GM23338 (cell line): ENCODE data around the gene HNRNPF. TPM values are rescaled to one million over a fixed set of nuclear protein-coding genes. Genes with fewer than 3 reads are reported as not detected.

Source experiments
- CREB1 ChIP-seq: fragments of 250-450 bp; sonication (Bioruptor Pico); IDR thresholded peaks from 2 replicates; pipeline ENCODE4 v1.5.0; 2020; ENCODE audit warnings: low read depth, mild to moderate bottlenecking, moderate library complexity
- EZH2phosphoT487 ChIP-seq: fragments of 200-600 bp; sonication (generic); IDR thresholded peaks from one replicate; pipeline ENCODE4 v1.8.1; 2018; ENCODE audit warnings: antibody characterized with exemption; ENCODE audit not compliant: unreplicated experiment
- JUNB ChIP-seq: IDR thresholded peaks from one replicate; pipeline ENCODE4 v1.6.1; 2016; ENCODE audit warnings: antibody characterized with exemption; ENCODE audit not compliant: unreplicated experiment
- REST ChIP-seq: IDR thresholded peaks from one replicate; pipeline ENCODE4 v1.6.1; 2018; ENCODE audit warnings: antibody characterized with exemption; ENCODE audit not compliant: unreplicated experiment
- STAT1 ChIP-seq: IDR thresholded peaks from one replicate; pipeline ENCODE4 v1.6.1; 2016; ENCODE audit warnings: antibody characterized with exemption; ENCODE audit not compliant: unreplicated experiment
- ZNF114 ChIP-seq: fragments of 250-450 bp; sonication (Bioruptor Pico); IDR thresholded peaks from 2 replicates; pipeline ENCODE4 v1.5.0; 2020; ENCODE audit warnings: mild to moderate bottlenecking, moderate library complexity
- ZNF331 ChIP-seq: fragments of 250-450 bp; sonication (Bioruptor Pico); IDR thresholded peaks from 2 replicates; pipeline ENCODE4 v1.5.0; 2020; ENCODE audit warnings: low read depth, mild to moderate bottlenecking, moderate library complexity
- polyA plus RNA-seq: library from polyadenylated mRNA; unstranded; fragments of >200 nt; fragmentation: Nextera tagmentation; extraction: Ambion mirVana; gene quantifications from 2 replicates; pipeline ENCODE4 v1.2.1, GENCODE V29; 2016
- total RNA-seq: library from RNA; depleted of rRNA; stranded (reverse); fragments of >200 nt; shearing (Covaris generic); gene quantifications from 2 replicates; pipeline ENCODE4 v1.2.3, GENCODE V29; 2014
- TF ChIP-seq, protein P1 (sequence below): fragments of 250-450 bp; sonication (Bioruptor Pico); IDR thresholded peaks from 2 replicates; pipeline ENCODE4 v1.5.0; 2020; ENCODE audit warnings: mild to moderate bottlenecking, moderate library complexity
- TF ChIP-seq, protein P2 (sequence below): IDR thresholded peaks from 2 replicates; pipeline ENCODE4 v1.6.1; 2016; ENCODE audit warnings: antibody characterized with exemption

HNRNPF gene
- total and polyA plus RNA-seq, 2 experiments from 2014 or later: 210 to 378 TPM

- TF ChIP-seq, protein P1, sequence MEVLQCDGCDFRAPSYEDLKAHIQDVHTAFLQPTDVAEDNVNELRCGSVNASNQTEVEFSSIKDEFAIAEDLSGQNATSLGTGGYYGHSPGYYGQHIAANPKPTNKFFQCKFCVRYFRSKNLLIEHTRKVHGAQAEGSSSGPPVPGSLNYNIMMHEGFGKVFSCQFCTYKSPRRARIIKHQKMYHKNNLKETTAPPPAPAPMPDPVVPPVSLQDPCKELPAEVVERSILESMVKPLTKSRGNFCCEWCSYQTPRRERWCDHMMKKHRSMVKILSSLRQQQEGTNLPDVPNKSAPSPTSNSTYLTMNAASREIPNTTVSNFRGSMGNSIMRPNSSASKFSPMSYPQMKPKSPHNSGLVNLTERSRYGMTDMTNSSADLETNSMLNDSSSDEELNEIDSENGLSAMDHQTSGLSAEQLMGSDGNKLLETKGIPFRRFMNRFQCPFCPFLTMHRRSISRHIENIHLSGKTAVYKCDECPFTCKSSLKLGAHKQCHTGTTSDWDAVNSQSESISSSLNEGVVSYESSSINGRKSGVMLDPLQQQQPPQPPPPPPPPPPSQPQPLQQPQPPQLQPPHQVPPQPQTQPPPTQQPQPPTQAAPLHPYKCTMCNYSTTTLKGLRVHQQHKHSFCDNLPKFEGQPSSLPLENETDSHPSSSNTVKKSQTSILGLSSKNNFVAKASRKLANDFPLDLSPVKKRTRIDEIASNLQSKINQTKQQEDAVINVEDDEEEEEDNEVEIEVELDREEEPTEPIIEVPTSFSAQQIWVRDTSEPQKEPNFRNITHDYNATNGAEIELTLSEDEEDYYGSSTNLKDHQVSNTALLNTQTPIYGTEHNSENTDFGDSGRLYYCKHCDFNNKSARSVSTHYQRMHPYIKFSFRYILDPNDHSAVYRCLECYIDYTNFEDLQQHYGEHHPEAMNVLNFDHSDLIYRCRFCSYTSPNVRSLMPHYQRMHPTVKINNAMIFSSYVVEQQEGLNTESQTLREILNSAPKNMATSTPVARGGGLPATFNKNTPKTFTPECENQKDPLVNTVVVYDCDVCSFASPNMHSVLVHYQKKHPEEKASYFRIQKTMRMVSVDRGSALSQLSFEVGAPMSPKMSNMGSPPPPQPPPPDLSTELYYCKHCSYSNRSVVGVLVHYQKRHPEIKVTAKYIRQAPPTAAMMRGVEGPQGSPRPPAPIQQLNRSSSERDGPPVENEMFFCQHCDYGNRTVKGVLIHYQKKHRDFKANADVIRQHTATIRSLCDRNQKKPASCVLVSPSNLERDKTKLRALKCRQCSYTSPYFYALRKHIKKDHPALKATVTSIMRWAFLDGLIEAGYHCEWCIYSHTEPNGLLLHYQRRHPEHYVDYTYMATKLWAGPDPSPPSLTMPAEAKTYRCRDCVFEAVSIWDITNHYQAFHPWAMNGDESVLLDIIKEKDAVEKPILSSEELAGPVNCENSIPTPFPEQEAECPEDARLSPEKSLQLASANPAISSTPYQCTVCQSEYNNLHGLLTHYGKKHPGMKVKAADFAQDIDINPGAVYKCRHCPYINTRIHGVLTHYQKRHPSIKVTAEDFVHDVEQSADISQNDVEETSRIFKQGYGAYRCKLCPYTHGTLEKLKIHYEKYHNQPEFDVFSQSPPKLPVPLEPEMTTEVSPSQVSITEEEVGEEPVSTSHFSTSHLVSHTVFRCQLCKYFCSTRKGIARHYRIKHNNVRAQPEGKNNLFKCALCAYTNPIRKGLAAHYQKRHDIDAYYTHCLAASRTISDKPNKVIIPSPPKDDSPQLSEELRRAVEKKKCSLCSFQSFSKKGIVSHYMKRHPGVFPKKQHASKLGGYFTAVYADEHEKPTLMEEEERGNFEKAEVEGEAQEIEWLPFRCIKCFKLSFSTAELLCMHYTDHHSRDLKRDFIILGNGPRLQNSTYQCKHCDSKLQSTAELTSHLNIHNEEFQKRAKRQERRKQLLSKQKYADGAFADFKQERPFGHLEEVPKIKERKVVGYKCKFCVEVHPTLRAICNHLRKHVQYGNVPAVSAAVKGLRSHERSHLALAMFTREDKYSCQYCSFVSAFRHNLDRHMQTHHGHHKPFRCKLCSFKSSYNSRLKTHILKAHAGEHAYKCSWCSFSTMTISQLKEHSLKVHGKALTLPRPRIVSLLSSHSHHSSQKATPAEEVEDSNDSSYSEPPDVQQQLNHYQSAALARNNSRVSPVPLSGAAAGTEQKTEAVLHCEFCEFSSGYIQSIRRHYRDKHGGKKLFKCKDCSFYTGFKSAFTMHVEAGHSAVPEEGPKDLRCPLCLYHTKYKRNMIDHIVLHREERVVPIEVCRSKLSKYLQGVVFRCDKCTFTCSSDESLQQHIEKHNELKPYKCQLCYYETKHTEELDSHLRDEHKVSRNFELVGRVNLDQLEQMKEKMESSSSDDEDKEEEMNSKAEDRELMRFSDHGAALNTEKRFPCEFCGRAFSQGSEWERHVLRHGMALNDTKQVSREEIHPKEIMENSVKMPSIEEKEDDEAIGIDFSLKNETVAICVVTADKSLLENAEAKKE (CRISPR knock-in tag): no peak
- TF ChIP-seq REST: no peak
- TF ChIP-seq STAT1: no peak
- TF ChIP-seq, protein P2, sequence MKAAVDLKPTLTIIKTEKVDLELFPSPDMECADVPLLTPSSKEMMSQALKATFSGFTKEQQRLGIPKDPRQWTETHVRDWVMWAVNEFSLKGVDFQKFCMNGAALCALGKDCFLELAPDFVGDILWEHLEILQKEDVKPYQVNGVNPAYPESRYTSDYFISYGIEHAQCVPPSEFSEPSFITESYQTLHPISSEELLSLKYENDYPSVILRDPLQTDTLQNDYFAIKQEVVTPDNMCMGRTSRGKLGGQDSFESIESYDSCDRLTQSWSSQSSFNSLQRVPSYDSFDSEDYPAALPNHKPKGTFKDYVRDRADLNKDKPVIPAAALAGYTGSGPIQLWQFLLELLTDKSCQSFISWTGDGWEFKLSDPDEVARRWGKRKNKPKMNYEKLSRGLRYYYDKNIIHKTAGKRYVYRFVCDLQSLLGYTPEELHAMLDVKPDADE: no peak
- no peak for TF ChIP-seq JUNB
- no peak for TF ChIP-seq CREB1 (CRISPR knock-in tag)
- TF ChIP-seq EZH2phosphoT487: no peak
- TF ChIP-seq ZNF331 (CRISPR knock-in tag): no peak
- TF ChIP-seq ZNF114: no peak
Observed at GRCh38 chr10:43430926-43431663, 22.1 kb upstream of the HNRNPF start (continued).
